Body of pancreas (tissue), 4 donors: ENCODE measurements around the gene CTNNA2.

Source experiments
- CTCF ChIP-seq, 7 experiments: fragments of 450-650 bp in 4 of 7; fragments of 200-600 bp in 3 of 7; sonication (generic) in 3 of 7; IDR thresholded peaks; one replicate each; pipeline ENCODE4 v1.5.1; 2016 to 2019; ENCODE audit warnings: antibody characterized with exemption in 7 of 7
- POLR2A ChIP-seq, 3 donors: fragments of 450-650 bp; IDR thresholded peaks; one replicate each; pipeline ENCODE4 v1.6.1; 2016; ENCODE audit warnings: antibody characterized with exemption in 3 of 3, mild to moderate bottlenecking in 2 of 3

GRCh38 chr2:80473069-80473468, 960.2 kb downstream of the CTNNA2 start:
- TF ChIP-seq CTCF (IDR thresholded peaks at IDR 0.05) (no peak), POLR2A (IDR thresholded peaks at IDR 0.05) (no peak)
